Neural cell (in vitro differentiated cells): ENCODE measurements around the gene ZNF304. TPM values are rescaled to one million over a fixed set of nuclear protein-coding genes. Genes with fewer than 3 reads are reported as not detected.

ENCODE experiments used
- H2AFZ ChIP-seq: fragments of 200-600, 300-800 bp; sonication (generic), shearing (Covaris generic); 2 replicates; pipeline ENCODE4 v1.6.0; 2014; ENCODE audit warnings: low read depth, mild to moderate bottlenecking, antibody characterized with exemption, low read length, moderate library complexity
- H3F3A ChIP-seq: fragments of 200-600 bp; shearing (Covaris generic); 2 replicates; pipeline ENCODE4 v1.6.1; 2016; ENCODE audit warnings: mild to moderate bottlenecking, moderate library complexity, mixed read lengths, antibody characterized with exemption, low read length; ENCODE audit not compliant: insufficient read depth, poor library complexity, severe bottlenecking
- H3K27ac ChIP-seq: fragments of 200-600, 300-800 bp; sonication (generic), shearing (Covaris generic); 2 replicates; pipeline ENCODE4 v1.5.1; 2014; ENCODE audit warnings: mild to moderate bottlenecking, low read length, moderate library complexity
- H3K27me3 ChIP-seq: fragments of 300-800, 200-600 bp; sonication (generic), shearing (Covaris generic); 2 replicates; pipeline ENCODE4 v1.6.0; 2014; ENCODE audit warnings: mild to moderate bottlenecking, low read depth, low read length, moderate library complexity; ENCODE audit not compliant: insufficient read depth
- H3K36me3 ChIP-seq: fragments of 300-800, 200-600 bp; sonication (generic), shearing (Covaris generic); 2 replicates; pipeline ENCODE4 v1.5.1; 2014; ENCODE audit warnings: mild to moderate bottlenecking, antibody characterized with exemption, low read length, moderate library complexity; ENCODE audit not compliant: insufficient read depth
- H3K4me2 ChIP-seq: fragments of 300-800, 200-600 bp; sonication (generic), shearing (Covaris generic); 2 replicates; pipeline ENCODE4 v1.6.0; 2014; ENCODE audit warnings: mild to moderate bottlenecking, low read length
- H3K4me3 ChIP-seq: fragments of 300-800, 200-600 bp; sonication (generic), shearing (Covaris generic); 2 replicates; pipeline ENCODE4 v1.5.1; 2014; ENCODE audit warnings: mild to moderate bottlenecking, low read length, moderate library complexity
- H3K79me2 ChIP-seq: fragments of 200-600 bp; shearing (Covaris generic); replicated peaks from 2 replicates; pipeline ENCODE4 v1.6.0; 2014; ENCODE audit warnings: mild to moderate bottlenecking, low read length, moderate library complexity; ENCODE audit not compliant: insufficient read depth
- H3K9ac ChIP-seq: fragments of 300-800, 200-600 bp; sonication (generic), shearing (Covaris generic); 2 replicates; pipeline ENCODE4 v1.6.1; 2016; ENCODE audit warnings: mild to moderate bottlenecking, low read length, mixed read lengths
- H3K9me2 ChIP-seq: fragments of 200-600 bp; shearing (Covaris generic); 2 replicates; pipeline ENCODE4 v1.6.1; 2016; ENCODE audit warnings: mild to moderate bottlenecking, low read length, mixed read lengths; ENCODE audit not compliant: insufficient read depth
- H3K9me3 ChIP-seq: fragments of 200-600, 300-800 bp; sonication (generic), shearing (Covaris generic); 2 replicates; pipeline ENCODE4 v1.6.1; 2016; ENCODE audit warnings: mild to moderate bottlenecking, mixed run types, low read length, moderate library complexity, mixed read lengths
- H4K20me1 ChIP-seq: fragments of 200-600 bp; shearing (Covaris generic); 2 replicates; pipeline ENCODE4 v1.6.1; 2016; ENCODE audit warnings: mild to moderate bottlenecking, mixed run types; ENCODE audit not compliant: insufficient read depth
- EP300 ChIP-seq: fragments of 450-650 bp; conservative IDR thresholded peaks from 2 replicates; pipeline ENCODE4 v1.6.1; 2014; ENCODE audit warnings: antibody characterized with exemption, mild to moderate bottlenecking, moderate library complexity; ENCODE audit not compliant: poor library complexity, severe bottlenecking
- EZH2 ChIP-seq: fragments of 200-600, 300-800 bp; shearing (Covaris generic), sonication (generic); IDR thresholded peaks from 2 replicates; pipeline ENCODE4 v1.6.1; 2014; ENCODE audit warnings: antibody characterized with exemption, low read length, borderline replicate concordance, mild to moderate bottlenecking; ENCODE audit not compliant: insufficient read depth, poor library complexity, severe bottlenecking
- MXI1 ChIP-seq: fragments of 450-650 bp; conservative IDR thresholded peaks from 2 replicates; pipeline ENCODE4 v1.6.1; 2014; ENCODE audit warnings: antibody characterized with exemption, mild to moderate bottlenecking; ENCODE audit not compliant: poor library complexity, severe bottlenecking
- POLR2AphosphoS5 ChIP-seq: IDR thresholded peaks from 2 replicates; pipeline ENCODE4 v1.6.1; 2012
- RAD21 ChIP-seq: fragments of 450-650 bp; conservative IDR thresholded peaks from 2 replicates; pipeline ENCODE4 v1.6.1; 2014; ENCODE audit warnings: antibody characterized with exemption, mild to moderate bottlenecking, moderate library complexity
- SMC3 ChIP-seq: fragments of 450-650 bp; conservative IDR thresholded peaks from 2 replicates; pipeline ENCODE4 v1.6.1; 2014; ENCODE audit warnings: antibody characterized with exemption, mild to moderate bottlenecking, moderate library complexity; ENCODE audit not compliant: poor library complexity
- TAF1 ChIP-seq: IDR thresholded peaks from 2 replicates; pipeline ENCODE4 v1.6.1; 2012; ENCODE audit warnings: low read depth
- polyA plus RNA-seq: library from polyadenylated mRNA; depleted of rRNA; stranded (reverse); fragments of >200 nt; gene quantifications from 2 replicates; pipeline ENCODE4 v1.2.3, GENCODE V29; 2014
- TF ChIP-seq, protein P1 (sequence below): IDR thresholded peaks from 2 replicates; pipeline ENCODE4 v1.6.1; 2012; ENCODE audit warnings: borderline replicate concordance
- TF ChIP-seq, protein P2 (sequence below): fragments of 450-650 bp; IDR thresholded peaks from 2 replicates; pipeline ENCODE4 v1.5.1; 2014; ENCODE audit warnings: antibody characterized with exemption, mild to moderate bottlenecking, moderate library complexity; ENCODE audit not compliant: poor library complexity, severe bottlenecking

ZNF304 gene
- polyA plus RNA-seq, 1 donor from 2014 or later = 20.6 TPM

DNA sequence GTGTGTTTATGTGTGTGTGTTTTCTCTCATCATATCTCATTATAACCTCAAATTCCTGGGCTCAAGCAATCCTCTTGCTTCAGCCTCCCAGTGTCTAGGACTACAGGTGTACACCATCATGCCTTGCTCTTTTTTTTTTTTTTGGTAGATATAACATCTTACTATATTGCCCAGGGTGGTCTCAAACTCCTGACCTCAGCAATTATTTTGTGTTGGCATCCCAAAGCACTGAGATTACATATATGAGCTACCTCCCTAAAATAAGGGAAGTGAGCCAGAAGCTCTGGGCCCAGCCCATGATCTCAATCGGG is 31.2 kb upstream of the ZNF304 start:
- Histone ChIP-seq H3F3A (no peaks in the 10 kb centered on the region), H3K27ac (peak overlapping the region; percentile 90), H3K4me3 (peak overlapping the region; percentile 89), H3K27me3 (no peaks in the 10 kb centered on the region), H3K36me3 (no peaks in the 10 kb centered on the region), H3K4me2 (peak overlapping the region; percentile 85), H3K9ac (peak overlapping the region; percentile 99), H4K20me1 (no peaks in the 10 kb centered on the region), H2AFZ (peak overlapping the region; percentile 94), H3K9me3 (no peaks in the 10 kb centered on the region), H3K79me2 (peaks cover 34% of the 10 kb centered on the region), H3K9me2 (no peaks in the 10 kb centered on the region)
- no peak for TF ChIP-seq MXI1

DNA sequence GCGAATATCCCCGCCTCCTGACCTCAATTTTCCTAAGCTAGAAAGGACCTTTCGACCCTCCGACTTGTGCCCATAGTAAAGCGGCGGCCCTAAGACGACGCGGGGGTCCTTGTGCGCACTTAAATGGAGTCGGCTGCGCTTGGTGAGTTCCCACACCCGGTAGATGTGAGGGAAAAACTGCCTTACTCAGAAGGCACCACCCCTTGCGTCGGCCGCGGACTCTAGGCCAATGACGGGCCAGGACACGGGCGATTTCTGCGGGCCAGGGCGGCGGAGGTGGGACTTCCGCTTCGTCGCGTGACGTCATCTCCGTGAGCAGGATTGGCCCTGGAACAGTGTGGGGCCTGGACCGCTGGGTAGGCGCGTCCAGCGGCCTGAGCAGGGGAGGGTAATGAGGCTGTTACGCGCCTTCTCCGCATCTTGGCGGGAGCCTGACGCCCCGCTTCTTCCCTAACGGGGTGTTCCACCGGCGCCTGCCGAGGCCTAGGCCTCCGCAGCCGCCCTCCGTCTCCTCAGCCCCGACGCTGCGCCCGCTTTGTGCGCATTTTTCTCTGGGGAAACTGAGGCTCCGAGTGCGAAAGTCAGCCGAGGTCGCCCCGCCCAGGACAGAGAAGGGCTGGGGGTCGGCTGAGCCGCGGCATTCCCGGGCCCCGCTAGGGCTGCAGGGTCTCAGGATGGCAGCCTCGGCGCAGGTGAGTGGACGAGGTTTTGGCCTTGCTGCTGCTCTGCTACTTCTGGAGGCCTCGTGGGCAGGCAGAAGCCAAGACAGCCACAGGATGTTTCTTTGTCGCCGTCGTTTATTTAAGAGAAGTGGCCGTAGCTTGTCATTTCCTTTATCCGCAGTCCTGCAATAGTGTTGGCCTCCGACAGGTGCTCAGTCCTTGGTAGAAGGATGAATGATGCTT is 30.6 kb upstream of the ZNF304 start, which contains the start of gene ZNF543:
TSS of gene ZNF543 (plus strand) at position 293 of the 905 bp plus-strand sequence. CDS start at position 675, 382 bp downstream.
- TF ChIP-seq MXI1 = peak; percentile 58
- TF ChIP-seq SMC3 = no peak
- TF ChIP-seq, protein P1, sequence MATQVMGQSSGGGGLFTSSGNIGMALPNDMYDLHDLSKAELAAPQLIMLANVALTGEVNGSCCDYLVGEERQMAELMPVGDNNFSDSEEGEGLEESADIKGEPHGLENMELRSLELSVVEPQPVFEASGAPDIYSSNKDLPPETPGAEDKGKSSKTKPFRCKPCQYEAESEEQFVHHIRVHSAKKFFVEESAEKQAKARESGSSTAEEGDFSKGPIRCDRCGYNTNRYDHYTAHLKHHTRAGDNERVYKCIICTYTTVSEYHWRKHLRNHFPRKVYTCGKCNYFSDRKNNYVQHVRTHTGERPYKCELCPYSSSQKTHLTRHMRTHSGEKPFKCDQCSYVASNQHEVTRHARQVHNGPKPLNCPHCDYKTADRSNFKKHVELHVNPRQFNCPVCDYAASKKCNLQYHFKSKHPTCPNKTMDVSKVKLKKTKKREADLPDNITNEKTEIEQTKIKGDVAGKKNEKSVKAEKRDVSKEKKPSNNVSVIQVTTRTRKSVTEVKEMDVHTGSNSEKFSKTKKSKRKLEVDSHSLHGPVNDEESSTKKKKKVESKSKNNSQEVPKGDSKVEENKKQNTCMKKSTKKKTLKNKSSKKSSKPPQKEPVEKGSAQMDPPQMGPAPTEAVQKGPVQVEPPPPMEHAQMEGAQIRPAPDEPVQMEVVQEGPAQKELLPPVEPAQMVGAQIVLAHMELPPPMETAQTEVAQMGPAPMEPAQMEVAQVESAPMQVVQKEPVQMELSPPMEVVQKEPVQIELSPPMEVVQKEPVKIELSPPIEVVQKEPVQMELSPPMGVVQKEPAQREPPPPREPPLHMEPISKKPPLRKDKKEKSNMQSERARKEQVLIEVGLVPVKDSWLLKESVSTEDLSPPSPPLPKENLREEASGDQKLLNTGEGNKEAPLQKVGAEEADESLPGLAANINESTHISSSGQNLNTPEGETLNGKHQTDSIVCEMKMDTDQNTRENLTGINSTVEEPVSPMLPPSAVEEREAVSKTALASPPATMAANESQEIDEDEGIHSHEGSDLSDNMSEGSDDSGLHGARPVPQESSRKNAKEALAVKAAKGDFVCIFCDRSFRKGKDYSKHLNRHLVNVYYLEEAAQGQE = peak; percentile 58
- TF ChIP-seq, protein P2, sequence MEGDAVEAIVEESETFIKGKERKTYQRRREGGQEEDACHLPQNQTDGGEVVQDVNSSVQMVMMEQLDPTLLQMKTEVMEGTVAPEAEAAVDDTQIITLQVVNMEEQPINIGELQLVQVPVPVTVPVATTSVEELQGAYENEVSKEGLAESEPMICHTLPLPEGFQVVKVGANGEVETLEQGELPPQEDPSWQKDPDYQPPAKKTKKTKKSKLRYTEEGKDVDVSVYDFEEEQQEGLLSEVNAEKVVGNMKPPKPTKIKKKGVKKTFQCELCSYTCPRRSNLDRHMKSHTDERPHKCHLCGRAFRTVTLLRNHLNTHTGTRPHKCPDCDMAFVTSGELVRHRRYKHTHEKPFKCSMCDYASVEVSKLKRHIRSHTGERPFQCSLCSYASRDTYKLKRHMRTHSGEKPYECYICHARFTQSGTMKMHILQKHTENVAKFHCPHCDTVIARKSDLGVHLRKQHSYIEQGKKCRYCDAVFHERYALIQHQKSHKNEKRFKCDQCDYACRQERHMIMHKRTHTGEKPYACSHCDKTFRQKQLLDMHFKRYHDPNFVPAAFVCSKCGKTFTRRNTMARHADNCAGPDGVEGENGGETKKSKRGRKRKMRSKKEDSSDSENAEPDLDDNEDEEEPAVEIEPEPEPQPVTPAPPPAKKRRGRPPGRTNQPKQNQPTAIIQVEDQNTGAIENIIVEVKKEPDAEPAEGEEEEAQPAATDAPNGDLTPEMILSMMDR = peak; percentile 16
- no peak for TF ChIP-seq EZH2
- no peak for TF ChIP-seq TAF1
- TF ChIP-seq POLR2AphosphoS5 = peak; percentile 95
- no peak for TF ChIP-seq RAD21
- no peak for TF ChIP-seq EP300
- Histone ChIP-seq H3K36me3 (no peaks in the 10 kb centered on the region), H3K27me3 (no peaks in the 10 kb centered on the region), H3K4me2 (peak within 1 kb of the TSS; percentile 96), H3F3A (no peaks in the 10 kb centered on the region), H3K9ac (peak within 1 kb of the TSS; percentile 99), H3K4me3 (peak within 1 kb of the TSS; percentile 89), H3K9me2 (no peaks in the 10 kb centered on the region), H3K9me3 (no peaks in the 10 kb centered on the region), H3K27ac (peak within 1 kb of the TSS; percentile 90), H2AFZ (peak within 1 kb of the TSS; percentile 94), H3K79me2 (peaks cover 34% of the 10 kb centered on the region), H4K20me1 (no peaks in the 10 kb centered on the region)
